GM19239 (cell line): ENCODE results near the gene DOLPP1.

Experiments used
- DNase-seq: peaks from one replicate; pipeline ENCODE4 v3.0.0; 2011; ENCODE audit warnings: low spot score; ENCODE audit not compliant: insufficient read length
- FAIRE-seq: peaks from 2 replicates; lab custom pipeline; 2011; peaks lifted over from hg19 to GRCh38; lab: Jason Lieb, UNC

The DOLPP1 gene

GRCh38 chr9:129063061-129063460 is 17.9 kb upstream of the DOLPP1 start:
- FAIRE-seq (no peak), DNase-seq (no peak)

- FAIRE-seq = no peak
- DNase-seq = no peak
Measured at GRCh38 chr9:129064499-129064908, 16.4 kb upstream of the DOLPP1 start.

GRCh38 chr9:129068110-129068509 is 12.8 kb upstream of the DOLPP1 start:
- DNase-seq = no peak
- no peak for FAIRE-seq

- no peak for FAIRE-seq
Measured at GRCh38 chr9:129068990-129069861, 11.7 kb upstream of the DOLPP1 start.

GRCh38 chr9:129069862-129070641 is 10.9 kb upstream of the DOLPP1 start:
- FAIRE-seq (no peak), DNase-seq (no peak)

More at GRCh38 chr9:129068990-129069861, 11.7 kb upstream of the DOLPP1 start:
- DNase-seq = peak; percentile 53

- FAIRE-seq = no peak
- DNase-seq = no peak
Measured at GRCh38 chr9:129070696-129071525, 10.0 kb upstream of the DOLPP1 start.

GRCh38 chr9:129071526-129072126 is 9.3 kb upstream of the DOLPP1 start:
- no peak for DNase-seq
- no peak for FAIRE-seq

GRCh38 chr9:129072171-129072570 is 8.7 kb upstream of the DOLPP1 start:
- DNase-seq = no peak
- FAIRE-seq = no peak

GRCh38 chr9:129073404-129073803 is 7.5 kb upstream of the DOLPP1 start:
- DNase-seq = no peak
- FAIRE-seq = no peak

- FAIRE-seq (no peak), DNase-seq (no peak)
Measured at GRCh38 chr9:129074106-129074505, 6.8 kb upstream of the DOLPP1 start.

- FAIRE-seq = no peak
Measured at GRCh38 chr9:129075996-129076639, 4.8 kb upstream of the DOLPP1 start.

GRCh38 chr9:129076640-129077037 is 4.3 kb upstream of the DOLPP1 start:
- no peak for FAIRE-seq

More at GRCh38 chr9:129075996-129076639, 4.8 kb upstream of the DOLPP1 start:
- DNase-seq = no peak

GRCh38 chr9:129077236-129077635 is 3.7 kb upstream of the DOLPP1 start:
- DNase-seq (no peak), FAIRE-seq (no peak)

More at GRCh38 chr9:129076640-129077037, 4.3 kb upstream of the DOLPP1 start:
- no peak for DNase-seq

- no peak for DNase-seq
- FAIRE-seq = no peak
Measured at GRCh38 chr9:129078691-129079503, 2.0 kb upstream of the DOLPP1 start.

GRCh38 chr9:129079829-129080228 is 1.1 kb upstream of the DOLPP1 start:
- FAIRE-seq (no peak), DNase-seq (no peak)

GRCh38 chr9:129080298-129080600 is 662 bp upstream of the DOLPP1 start:
- DNase-seq = no peak
- FAIRE-seq = no peak

GRCh38 chr9:129081388-129081904 is 535 bp downstream of the DOLPP1 start:
- peak; percentile 93 for DNase-seq
- FAIRE-seq = no peak

- DNase-seq (no peak), FAIRE-seq (no peak)
Measured at GRCh38 chr9:129084087-129084486, 3.2 kb downstream of the DOLPP1 start.

GRCh38 chr9:129089246-129089645 is 8.3 kb downstream of the DOLPP1 start:
- DNase-seq (no peak), FAIRE-seq (no peak)
